Measurements from ENCODE around the gene EYS. TPM values are rescaled to one million over a fixed set of nuclear protein-coding genes. Genes with fewer than 3 reads are reported as not detected.

Gene EYS
- polyA plus RNA-seq, 1 of the 3 experiments (the other 2 are of a cell fraction), result 0.05 TPM

- Histone ChIP-seq H3K9ac (no peak overlapping the region), H2AFZ (ENCODE audit: low read depth) (no peak overlapping the region), H3K4me3 (ENCODE audit: low read depth in 2 of 2, low read length in 1 of 2) (no peak overlapping the region), H3F3A (replicated peaks; ENCODE audit: insufficient read depth) (no peaks in the 10 kb centered on the region), H3K9me3 (no peaks in the 10 kb centered on the region), H3K27ac (ENCODE audit: low read depth in 2 of 2, low read length in 1 of 2) (no peak overlapping the region), H3K27me3 (ENCODE audit: insufficient read depth) (no peaks in the 10 kb centered on the region), H3K9me2 (no peaks in the 10 kb centered on the region), H3K4me1 (ENCODE audit: control insufficient read depth in 1 of 2, insufficient read depth in 2 of 2, low read depth in 1 of 2, low read length in 1 of 2) (no peaks in the 10 kb centered on the region), H3K79me2 (ENCODE audit: insufficient read depth) (no peaks in the 10 kb centered on the region), H4K20me1 (ENCODE audit: insufficient read depth) (no peaks in the 10 kb centered on the region), H3K36me3 (replicated peaks in 1 of 2; ENCODE audit: control insufficient read depth in 1 of 2, insufficient read depth in 2 of 2, low read length in 1 of 2) (no peaks in the 10 kb centered on the region), H3K4me2 (no peak overlapping the region)
- WGBS (ENCODE audit: low lambda C conversion rate), result 83% methylated on average over 1 of the region's 1 CpG
- POLR2A ChIA-PET, result no interaction called here
- DNase-seq, result no peak
- CTCF ChIA-PET, result no interaction called here
- TF ChIP-seq ZBTB33 (IDR thresholded peaks at IDR 0.05; ENCODE audit: borderline replicate concordance, low read depth) (no peak), SMC3 (IDR thresholded peaks at IDR 0.05; ENCODE audit: low read depth, low read length) (no peak), POLR2AphosphoS5 (IDR thresholded peaks at IDR 0.05; ENCODE audit: low read depth, low read length) (no peak), JUND (IDR thresholded peaks at IDR 0.05) (no peak), REST (IDR thresholded peaks at IDR 0.05; ENCODE audit: low read depth, low read length) (no peak), IRF3 (IDR thresholded peaks at IDR 0.05; ENCODE audit: low read depth, low read length) (no peak), RAD21 (IDR thresholded peaks at IDR 0.05; ENCODE audit: low read length) (no peak), GABPA (IDR thresholded peaks at IDR 0.05; ENCODE audit: low read depth) (no peak), TEAD4 (IDR thresholded peaks at IDR 0.05; ENCODE audit: borderline replicate concordance, insufficient read depth) (no peak), USF2 (IDR thresholded peaks at IDR 0.05; ENCODE audit: borderline replicate concordance, low read depth, low read length) (no peak), TAF1 (IDR thresholded peaks at IDR 0.05; ENCODE audit: borderline replicate concordance, low read depth, low read length) (no peak), CHD2 (IDR thresholded peaks at IDR 0.05; ENCODE audit: low read length, partially characterized antibody) (no peak), MEF2A (IDR thresholded peaks at IDR 0.05; ENCODE audit: borderline replicate concordance, low read depth) (no peak), FOXM1 (IDR thresholded peaks at IDR 0.05; ENCODE audit: low read depth) (no peak)
Measured at GRCh38 chr6:63856271-63856670, 1850.8 kb downstream of the EYS start.

Data from SK-N-SH (cell line).